ENCODE data around the gene MRPL41. TPM values are rescaled to one million over a fixed set of nuclear protein-coding genes. Genes with fewer than 3 reads are reported as not detected.

Gene MRPL41
- total and polyA plus RNA-seq, 2 of the 13 experiments (the other 11 are each of a cell fraction or from before 2014, with no cell fraction given) = 20.9 to 54.0 TPM

GRCh38 chr9:137592767-137593166, 41.1 kb downstream of the MRPL41 start:
- Histone ChIP-seq H4K20me1 (ENCODE audit: insufficient read depth, low read length) (no peaks in the 10 kb centered on the region), H3K9ac (ENCODE audit: insufficient read depth, low read depth, low read length) (no peak overlapping the region), H3K79me2 (ENCODE audit: insufficient read depth, low read length) (peaks cover 16% of the 10 kb centered on the region), H2AFZ (ENCODE audit: low read length) (no peak overlapping the region), H3K36me3 (replicated peaks in 1 of 2; ENCODE audit: control insufficient read depth in 1 of 2, insufficient read depth in 2 of 2, low read length in 2 of 2) (peaks cover 0 to 9% of the 10 kb centered on the region in 2 experiments; a peak in 2 of 5 replicates), H3K9me3 (ENCODE audit: low read length) (no peaks in the 10 kb centered on the region), H3K27me3 (ENCODE audit: control insufficient read depth in 1 of 2, insufficient read depth in 2 of 2, low read length in 2 of 2) (no peaks in the 10 kb centered on the region), H3K4me3 (replicated peaks in 1 of 3; ENCODE audit: insufficient read depth in 1 of 3, low read depth in 2 of 3, low read length in 3 of 3) (no peak overlapping the region), H3K27ac (ENCODE audit: extremely low read length, insufficient read depth, low read length) (no peak overlapping the region), H3K4me1 (ENCODE audit: insufficient read depth, low read length) (peaks cover 47% of the 10 kb centered on the region), H3K4me2 (ENCODE audit: low read depth, low read length) (peak overlapping the region; percentile 19; the same call in 1 of the 2 replicates)
- in situ Hi-C loops (cut with HindIII; ENCODE audit: extremely low pct_ligation_motif_present, low pct_unique_long_range_greater_than_20kb) (no loop called here), intact Hi-C loops (cut with micrococcal nuclease; ENCODE audit: unreplicated experiment) (no loop called here)
- ChIA-PET CTCF (ENCODE audit: low intra/inter-chr PET ratio, low total read pairs) (no interaction called here), POLR2A (no interaction called here)
- DNase-seq (ENCODE audit: low spot score) (no peak), FAIRE-seq (no peak), ATAC-seq (no peak)
- BruUV-seq (replicated peaks) = no TSS peak
- WGBS (ENCODE audit: low lambda C conversion rate) = 64% methylated on average over 3 of the region's 7 CpGs
- TF ChIP-seq REST (IDR thresholded peaks at IDR 0.05; ENCODE audit: borderline replicate concordance in 1 of 2, low read depth in 1 of 2, low read length in 2 of 2) (no peak), ZNF354B (CRISPR knock-in tag; IDR thresholded peaks at IDR 0.05) (no peak), ZBTB7A (CRISPR knock-in tag; IDR thresholded peaks at IDR 0.05) (no peak), SAFB2 (CRISPR knock-in tag; IDR thresholded peaks at IDR 0.05; ENCODE audit: borderline replicate concordance, low read depth) (no peak), ZNF660 (CRISPR knock-in tag; IDR thresholded peaks at IDR 0.05; ENCODE audit: borderline replicate concordance, low read depth) (no peak), PLRG1 (conservative IDR thresholded peaks at IDR 0.05) (no peak), ZNF12 (CRISPR knock-in tag; IDR thresholded peaks at IDR 0.05) (no peak), ZNF512B (CRISPR knock-in tag; IDR thresholded peaks at IDR 0.05; ENCODE audit: borderline replicate concordance) (no peak), HHEX (CRISPR knock-in tag; IDR thresholded peaks at IDR 0.05) (no peak), ZNF138 (CRISPR knock-in tag; IDR thresholded peaks at IDR 0.05; ENCODE audit: low read depth) (no peak)

Data from HepG2 (cell line).